HepG2 (cell line): ENCODE measurements around the gene HSPA1A. TPM values are rescaled to one million over a fixed set of nuclear protein-coding genes. Genes with fewer than 3 reads are reported as not detected.

ENCODE experiments used
- BRD4 ChIP-seq: sonication (generic); formaldehyde crosslinking; IDR thresholded peaks from 2 replicates; pipeline ENCODE4 v1.4.0; 2020; ENCODE audit warnings: missing genetic modification reagents
- CCDC6 ChIP-seq: sonication (generic); formaldehyde crosslinking; IDR thresholded peaks from 2 replicates; pipeline ENCODE4 v1.8.1; 2022; ENCODE audit warnings: mild to moderate bottlenecking, missing genetic modification reagents, moderate library complexity
- CSRNP2 ChIP-seq: sonication (generic); formaldehyde crosslinking; conservative IDR thresholded peaks from 2 replicates; pipeline ENCODE4 v1.8.0; 2022; ENCODE audit warnings: low read depth, missing genetic modification reagents
- FOXM1 ChIP-seq: sonication (generic); formaldehyde crosslinking; IDR thresholded peaks from 2 replicates; pipeline ENCODE4 v1.5.0; 2020; ENCODE audit warnings: missing genetic modification reagents
- KAT8 ChIP-seq: IDR thresholded peaks from 2 replicates; pipeline ENCODE4 v1.6.1; 2016; ENCODE audit warnings: missing genetic modification reagents, missing compliant biosample characterization
- KLF9 ChIP-seq: IDR thresholded peaks from 2 replicates; pipeline ENCODE4 v1.6.1; 2016; ENCODE audit warnings: low read depth
- LCORL ChIP-seq, 2 experiments: fragments of 450-650 bp in 1 of 2; sonication (generic) in 1 of 2; formaldehyde crosslinking in 1 of 2; IDR thresholded peaks; 2 replicates each; pipeline versions ENCODE4 v1.5.0 to v1.6.1; 2017 to 2020; ENCODE audit warnings: antibody characterized with exemption in 1 of 2, missing genetic modification reagents in 1 of 2
- MAZ ChIP-seq, 2 experiments: sonication (generic) in 1 of 2; formaldehyde crosslinking in 1 of 2; IDR thresholded peaks; 2 replicates each; pipeline versions ENCODE4 v1.5.0 to v1.6.1; 2012 to 2020; ENCODE audit warnings: low read depth in 2 of 2, mild to moderate bottlenecking in 2 of 2, borderline replicate concordance in 1 of 2, improper control_type of control experiment in 1 of 2, low read length in 1 of 2, missing genetic modification reagents in 1 of 2, moderate library complexity in 1 of 2
- MNT ChIP-seq: fragments of 450-650 bp; IDR thresholded peaks from 2 replicates; pipeline ENCODE4 v1.6.1; 2016
- NKX3-1 ChIP-seq: sonication (generic); formaldehyde crosslinking; IDR thresholded peaks from 2 replicates; pipeline ENCODE4 v1.5.0; 2020; ENCODE audit warnings: missing genetic modification reagents
- RBAK ChIP-seq: sonication (generic); formaldehyde crosslinking; IDR thresholded peaks from 2 replicates; pipeline ENCODE4 v1.5.1; 2020; ENCODE audit warnings: mild to moderate bottlenecking, missing genetic modification reagents
- RFXAP ChIP-seq: sonication (generic); formaldehyde crosslinking; IDR thresholded peaks from 2 replicates; pipeline ENCODE4 v1.4.0; 2020; ENCODE audit warnings: missing genetic modification reagents, borderline replicate concordance
- SNAPC2 ChIP-seq: sonication (generic); formaldehyde crosslinking; IDR thresholded peaks from 2 replicates; pipeline ENCODE4 v1.8.1; 2022; ENCODE audit warnings: mild to moderate bottlenecking, missing genetic modification reagents
- SP1 ChIP-seq, 2 experiments: fragments of 450-650 bp in 1 of 2; sonication (generic) in 1 of 2; formaldehyde crosslinking in 1 of 2; IDR thresholded peaks; 2 replicates each; pipeline versions ENCODE4 v1.4.0 to v1.6.1; 2016 to 2020; ENCODE audit warnings: missing genetic modification reagents in 1 of 2
- THAP9 ChIP-seq: sonication (generic); formaldehyde crosslinking; IDR thresholded peaks from 2 replicates; pipeline ENCODE4; 2020; ENCODE audit warnings: missing genetic modification reagents, mild to moderate bottlenecking, borderline replicate concordance
- ZNF232 ChIP-seq: sonication (generic); formaldehyde crosslinking; IDR thresholded peaks from 2 replicates; pipeline ENCODE4 v1.4.0; 2020; ENCODE audit warnings: missing genetic modification reagents, borderline replicate concordance
- ZNF253 ChIP-seq: sonication (generic); formaldehyde crosslinking; IDR thresholded peaks from 2 replicates; pipeline ENCODE4 v1.8.0; 2022; ENCODE audit warnings: mild to moderate bottlenecking, missing genetic modification reagents, borderline replicate concordance
- ZNF333 ChIP-seq: sonication (generic); formaldehyde crosslinking; IDR thresholded peaks from 2 replicates; pipeline ENCODE4 v1.4.0; 2020; ENCODE audit warnings: mild to moderate bottlenecking, missing genetic modification reagents, borderline replicate concordance
- ZNF496 ChIP-seq: sonication (generic); formaldehyde crosslinking; IDR thresholded peaks from 2 replicates; pipeline ENCODE4 v1.8.1; 2023; ENCODE audit warnings: mild to moderate bottlenecking, moderate library complexity, missing genetic modification reagents; ENCODE audit not compliant: insufficient replicate concordance
- ZNF530 ChIP-seq: sonication (generic); formaldehyde crosslinking; IDR thresholded peaks from 2 replicates; pipeline ENCODE4 v1.5.0; 2020; ENCODE audit warnings: low read depth, mild to moderate bottlenecking, missing genetic modification reagents
- ZNF691 ChIP-seq: sonication (generic); formaldehyde crosslinking; IDR thresholded peaks from 2 replicates; pipeline ENCODE4 v1.4.0; 2020; ENCODE audit warnings: missing genetic modification reagents, low read depth, mild to moderate bottlenecking, borderline replicate concordance
- ZNF749 ChIP-seq: sonication (generic); formaldehyde crosslinking; IDR thresholded peaks from 2 replicates; pipeline ENCODE4 v1.8.0; 2022; ENCODE audit warnings: mild to moderate bottlenecking, missing genetic modification reagents, moderate library complexity, borderline replicate concordance
- polyA plus RNA-seq, 8 experiments: library from polyadenylated mRNA; depleted of rRNA in 3 of 8; stranded (reverse) in 7 of 8; unstranded in 1 of 8; fragments of >200 nt; fragmentation: Illumina TruSeq in 4 of 8; extraction: Trizol in 4 of 8; gene quantifications; 2 replicates each; pipeline versions ENCODE4 v1.2.1 to v1.2.3, GENCODE V29; 2011 to 2016; ENCODE audit warnings: low read depth in 4 of 8, missing spikeins in 1 of 8, mixed read lengths in 1 of 8; ENCODE audit not compliant: insufficient read depth in 1 of 8
- total RNA-seq, 5 experiments: library from RNA; depleted of rRNA; stranded (reverse); fragments of >200 nt; fragmentation: Illumina TruSeq; extraction: Trizol; gene quantifications; 2 replicates each; pipeline ENCODE4 v1.2.3, GENCODE V29; 2016; ENCODE audit warnings: low read depth in 1 of 5

Gene HSPA1A
- total and polyA plus RNA-seq, 2 of the 13 experiments (the other 11 are each of a cell fraction or from before 2014, with no cell fraction given), result 44.5 to 85.0 TPM

- TF ChIP-seq THAP9 (CRISPR knock-in tag), result no peak
- TF ChIP-seq KLF9 (CRISPR knock-in tag), result no peak
- TF ChIP-seq RBAK (CRISPR knock-in tag), result no peak
- peak; percentile 8 for TF ChIP-seq KAT8 (CRISPR knock-in tag)
- TF ChIP-seq ZNF749 (CRISPR knock-in tag), result no peak
- TF ChIP-seq MAZ (IDR thresholded peaks at IDR 0.05; ENCODE audit: borderline replicate concordance, low read depth, low read length), result no peak
- TF ChIP-seq MAZ (CRISPR knock-in tag; IDR thresholded peaks at IDR 0.05; ENCODE audit: low read depth), result no peak
- TF ChIP-seq CSRNP2 (CRISPR knock-in tag), result no peak
- TF ChIP-seq NKX3-1 (CRISPR knock-in tag), result no peak
- TF ChIP-seq MNT, result no peak
- TF ChIP-seq ZNF333 (CRISPR knock-in tag), result no peak
- no peak for TF ChIP-seq ZNF530 (CRISPR knock-in tag)
- TF ChIP-seq ZNF691, result no peak; the same call in 1 of the 2 replicates
- TF ChIP-seq SNAPC2, result no peak
- no peak for TF ChIP-seq SP1 (IDR thresholded peaks at IDR 0.05)
- no peak for TF ChIP-seq SP1 (CRISPR knock-in tag; IDR thresholded peaks at IDR 0.05)
- no peak; the same call in 1 of the 2 replicates for TF ChIP-seq ZNF232
- no peak for TF ChIP-seq LCORL (IDR thresholded peaks at IDR 0.05)
- TF ChIP-seq LCORL (CRISPR knock-in tag; IDR thresholded peaks at IDR 0.05), result no peak
- no peak; the same call in 1 of the 2 replicates for TF ChIP-seq BRD4
- no peak for TF ChIP-seq FOXM1 (CRISPR knock-in tag)
- TF ChIP-seq RFXAP (CRISPR knock-in tag), result no peak
- no peak for TF ChIP-seq ZNF496 (CRISPR knock-in tag)
- no peak for TF ChIP-seq ZNF253 (CRISPR knock-in tag)
- no peak for TF ChIP-seq CCDC6 (CRISPR knock-in tag)
These were observed 20.3 kb upstream of the HSPA1A start (continued) for GRCh38 chr6:31794866-31795615.
